H1 (cell line): Measurements from ENCODE around the gene RNF220. TPM values are rescaled to one million over a fixed set of nuclear protein-coding genes. Genes with fewer than 3 reads are reported as not detected.

Experiments used
- BACH1 ChIP-seq: IDR thresholded peaks from 2 replicates; pipeline ENCODE4 v1.6.1; 2012; ENCODE audit warnings: low read length, improper control_type of control experiment
- CEBPB ChIP-seq: IDR thresholded peaks from 2 replicates; pipeline ENCODE4 v1.6.1; 2012; ENCODE audit warnings: low read depth, low read length
- CHD1 ChIP-seq: IDR thresholded peaks from 2 replicates; pipeline ENCODE4 v1.6.1; 2012; ENCODE audit warnings: low read depth, low read length, improper control_type of control experiment
- JUND ChIP-seq: IDR thresholded peaks from 2 replicates; pipeline ENCODE4 v1.6.1; 2011; ENCODE audit warnings: mild to moderate bottlenecking, improper control_type of control experiment, low read length
- polyA plus RNA-seq, 7 experiments: library from polyadenylated mRNA; depleted of rRNA in 3 of 7; stranded (reverse) in 5 of 7; unstranded in 2 of 7; fragments of >200 nt in 5 of 7; fragments of 200-250 nt in 2 of 7; gene quantifications; 1 replicate in 5 of 7; 2 replicates in 1 of 7; 4 replicates in 1 of 7; pipeline versions ENCODE4 v1.2.1 to v1.2.3, GENCODE V29; 2011 to 2013; ENCODE audit warnings: missing spikeins in 2 of 7, mixed read lengths in 2 of 7
- total RNA-seq: library from RNA; stranded (reverse); fragmentation: NEBNext Ultra II Directional; extraction: Animal tissue kit (Norgen Biotek cat#: 25700); gene quantifications from 2 replicates; pipeline ENCODE4 v1.2.1, GENCODE V29; 2021

The RNF220 gene
- total and polyA plus RNA-seq, 2 of the 8 experiments (the other 6 are each of a cell fraction or from before 2014, with no cell fraction given): 123 to 160 TPM

DNA sequence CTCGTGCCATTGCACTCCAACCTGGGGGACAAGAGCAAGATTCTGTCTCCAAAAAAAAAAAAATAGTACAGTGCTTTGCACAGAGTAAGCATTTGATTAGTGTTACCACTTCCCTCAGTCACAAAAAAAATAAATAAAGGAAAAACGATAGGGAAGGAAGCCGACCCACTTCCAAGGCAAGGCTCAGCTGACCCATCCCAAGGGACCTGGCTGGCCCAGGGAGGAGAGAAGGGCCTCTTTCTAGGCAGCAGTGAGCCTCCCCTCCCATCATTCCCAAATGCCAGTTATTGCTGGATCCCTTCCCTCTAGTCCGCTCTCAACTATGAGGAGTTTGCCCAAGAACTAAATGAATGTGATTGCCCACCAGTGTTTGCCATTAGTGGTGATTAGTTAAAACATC is 191.5 kb downstream of the RNF220 start (continued):
- TF ChIP-seq BACH1 (no peak), CHD1 (no peak), JUND (no peak), CEBPB (no peak)
